Anterior cingulate cortex (tissue), 58 donors: ENCODE results near the gene PPP6R3.
A peak's percentile ranks its signal among the peaks of the same experiment; 100 is the strongest.
"Not testable (repeated sequence)": the region's sequence is repeated elsewhere in the genome, so short reads cannot be mapped to it uniquely, and the experiment has no call there.

ENCODE experiments used
- DNase-seq, 58 donors: peaks; one replicate each; lab custom pipeline; 2025; lab: John Stamatoyannopoulos, UW

The PPP6R3 gene

DNA sequence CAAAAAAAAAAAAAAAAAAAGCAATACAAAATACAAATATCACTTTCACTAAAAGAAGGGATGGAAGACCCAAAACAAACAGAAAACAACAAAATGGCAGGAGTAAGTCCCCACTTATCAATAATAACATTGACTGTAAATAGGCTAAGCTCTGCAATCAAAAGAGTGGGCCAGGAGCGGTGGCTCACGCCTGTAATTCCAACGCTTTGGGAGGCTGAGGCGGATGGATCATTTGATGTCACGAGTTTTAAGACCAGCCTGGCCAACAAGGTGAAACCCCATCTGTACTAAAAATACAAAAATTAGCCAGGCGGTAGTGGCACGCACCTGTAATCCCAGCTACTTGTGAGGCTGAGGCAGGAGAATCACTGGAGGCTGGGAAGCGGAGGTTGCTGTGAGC is 9.8 kb upstream of the PPP6R3 start:
- DNase-seq, result no peak

DNA sequence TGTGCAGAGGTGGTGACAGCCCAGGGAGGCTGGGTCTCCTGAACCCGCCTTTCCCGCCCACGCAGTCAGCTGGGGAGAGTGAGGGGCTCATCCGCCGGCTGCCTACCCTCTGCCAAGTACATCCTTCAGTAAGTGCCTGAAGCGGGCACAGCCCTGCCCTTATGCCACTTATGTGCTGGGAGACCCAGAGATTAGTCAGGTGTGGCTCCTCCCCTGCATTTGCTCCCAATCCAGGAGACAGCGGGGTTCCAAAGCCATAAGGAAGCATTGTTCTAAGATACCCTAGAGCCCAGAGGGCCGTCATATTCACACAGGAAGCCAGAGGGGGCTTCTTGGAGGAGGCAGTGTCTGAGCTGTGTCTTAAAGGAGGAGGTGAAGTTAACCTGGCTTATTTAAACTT is 5.8 kb upstream of the PPP6R3 start:
- no peak for DNase-seq

DNA sequence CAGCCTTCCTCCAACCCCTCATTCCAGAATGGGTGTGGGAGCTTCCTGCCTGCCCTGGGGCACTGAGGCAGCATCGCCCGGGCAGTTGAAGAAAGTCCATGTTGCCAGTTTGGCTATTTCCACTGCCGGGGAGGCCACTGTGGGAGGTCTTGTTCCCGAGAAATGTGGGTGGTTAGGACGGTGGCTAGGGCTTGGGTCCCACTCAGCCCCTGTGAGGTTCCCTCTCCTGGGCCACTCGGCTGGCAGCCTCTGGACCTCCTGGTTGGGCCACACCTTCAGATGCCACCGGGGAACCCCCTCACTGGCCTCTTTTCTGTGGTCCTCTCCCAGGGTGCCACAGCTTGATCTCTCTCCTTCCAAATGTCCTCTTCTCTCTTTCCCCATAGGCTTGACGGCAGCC is 5.1 kb upstream of the PPP6R3 start:
- DNase-seq, result no peak

DNA sequence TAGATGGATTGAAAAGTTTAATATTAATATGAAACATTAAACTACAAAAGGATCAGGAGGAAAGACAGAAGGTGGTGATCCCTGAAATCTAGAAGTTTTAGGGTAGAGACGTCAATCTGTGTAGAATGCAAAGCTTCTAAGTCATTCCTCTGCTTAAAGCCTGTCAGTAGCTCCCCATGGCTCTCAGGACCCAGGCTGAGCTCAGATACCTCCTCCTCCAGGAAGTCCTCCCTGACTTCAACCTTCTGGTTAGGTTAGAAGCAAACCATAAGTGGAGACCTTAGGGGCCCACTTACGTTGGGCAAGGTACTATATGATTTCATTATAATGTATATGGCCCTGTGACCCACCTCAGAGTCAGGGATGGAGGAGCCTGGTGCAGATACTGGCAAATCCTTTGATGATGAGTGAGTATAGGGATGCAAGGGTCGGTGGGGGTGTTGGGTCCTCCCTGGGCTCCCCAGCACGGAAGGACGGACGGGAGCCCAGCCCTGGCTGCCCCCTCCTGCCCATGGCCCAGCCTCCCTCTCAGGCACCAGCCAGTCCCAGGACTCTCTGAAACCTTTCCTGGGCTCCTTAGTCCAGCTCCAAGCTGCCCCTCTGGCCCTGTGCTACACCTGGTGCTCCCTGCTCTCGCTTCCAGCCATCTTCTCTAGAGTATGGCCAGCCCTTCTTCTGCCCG is 3.2 kb upstream of the PPP6R3 start:
- DNase-seq, result no peak

DNA sequence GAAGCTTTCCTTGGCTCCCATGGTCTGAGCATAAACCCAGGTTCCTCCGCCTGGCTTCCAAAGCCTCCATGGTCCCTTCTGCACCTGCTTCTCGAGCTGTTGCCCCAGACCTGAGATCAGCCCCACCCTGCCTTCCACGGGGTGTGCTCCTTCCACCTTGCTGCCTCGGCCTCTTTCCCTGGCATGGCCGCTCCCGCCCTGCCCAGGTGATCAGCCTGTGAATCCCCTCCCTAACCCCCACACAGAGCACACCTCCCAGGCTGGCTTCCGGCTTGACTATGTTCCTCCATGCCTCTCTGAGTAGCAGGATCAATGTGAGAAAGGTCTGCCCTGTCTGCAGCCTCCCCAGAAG is 2.7 kb upstream of the PPP6R3 start:
- DNase-seq, result no peak

DNA sequence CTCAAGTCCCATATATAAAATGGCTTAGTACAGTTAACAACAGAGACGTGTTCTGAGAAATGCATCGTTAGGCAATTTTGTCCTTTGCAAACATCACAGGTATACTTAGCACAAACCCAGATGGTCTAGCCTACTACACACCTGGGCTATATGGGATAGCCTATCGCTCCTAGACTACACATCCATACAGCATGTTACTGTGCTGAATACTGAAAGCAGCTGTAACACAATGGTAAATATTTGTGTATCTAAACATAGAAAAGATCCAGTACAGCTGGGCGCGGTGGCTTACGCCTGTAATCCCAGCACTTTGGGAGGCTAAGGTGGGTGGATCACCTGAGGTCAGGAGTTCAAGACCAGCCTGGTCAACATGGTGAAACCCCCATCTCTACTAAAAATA is 2.2 kb upstream of the PPP6R3 start:
- not testable (repeated sequence) for DNase-seq

DNA sequence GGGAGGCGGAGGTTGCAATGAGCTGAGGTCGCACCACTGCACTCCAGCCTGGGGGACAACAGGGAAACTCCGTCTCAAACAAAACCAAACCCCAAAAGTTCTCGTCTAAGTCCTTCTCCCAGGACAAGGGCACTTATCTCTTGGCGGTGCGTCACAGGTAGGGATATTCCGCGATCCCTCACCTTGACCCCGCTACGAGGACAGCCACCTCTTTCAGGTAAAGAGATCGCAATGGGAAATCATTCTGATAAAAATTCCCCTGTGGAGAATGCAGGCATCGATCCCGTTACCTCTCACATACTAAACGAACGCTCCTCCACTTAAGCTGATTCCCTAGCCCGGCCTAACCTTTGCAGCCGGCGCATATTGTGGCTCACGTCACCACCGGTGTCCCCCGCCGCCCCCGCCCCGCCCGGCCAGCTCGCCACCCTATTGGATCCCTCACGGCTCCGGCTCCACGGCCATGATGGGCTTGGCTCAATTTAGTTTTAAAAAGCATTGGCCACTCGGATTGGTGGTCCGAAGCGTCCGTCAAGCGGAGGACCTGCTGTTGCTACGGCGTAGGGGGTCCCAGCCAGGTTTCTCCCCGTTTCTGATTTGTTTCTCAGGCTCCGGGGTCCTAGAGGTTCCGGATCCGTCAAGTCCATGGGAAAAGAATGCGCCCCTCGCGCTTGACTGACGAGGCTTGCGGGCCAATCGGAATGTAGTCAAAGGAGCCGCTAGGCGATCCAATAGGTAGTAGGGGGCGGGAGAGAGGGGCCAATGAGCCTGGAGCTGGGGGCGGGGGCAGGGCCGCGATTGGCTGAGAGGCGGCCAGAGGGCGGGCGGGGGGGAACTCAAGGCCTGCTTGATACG is 439 bp upstream of the PPP6R3 start:
- peak; percentile 86 to 100 (median 98) for DNase-seq

DNA sequence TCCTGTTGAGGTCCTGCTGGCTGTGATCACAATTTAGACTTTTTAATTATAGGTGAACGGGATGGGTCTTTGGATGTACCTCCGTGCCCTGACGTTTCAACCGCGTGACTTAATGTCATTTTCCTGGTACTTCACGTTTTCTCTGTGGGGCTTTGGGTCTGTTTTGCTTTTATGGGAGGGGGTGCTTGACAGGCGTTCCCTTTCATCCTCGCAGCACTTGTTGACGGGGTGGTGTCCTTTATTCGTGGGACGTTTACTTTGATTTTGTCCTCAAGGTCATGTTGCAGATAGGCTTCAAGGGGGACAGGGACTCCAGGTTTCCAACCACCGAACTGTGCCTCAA is 994 bp downstream of the PPP6R3 start:
- DNase-seq, result no peak

DNA sequence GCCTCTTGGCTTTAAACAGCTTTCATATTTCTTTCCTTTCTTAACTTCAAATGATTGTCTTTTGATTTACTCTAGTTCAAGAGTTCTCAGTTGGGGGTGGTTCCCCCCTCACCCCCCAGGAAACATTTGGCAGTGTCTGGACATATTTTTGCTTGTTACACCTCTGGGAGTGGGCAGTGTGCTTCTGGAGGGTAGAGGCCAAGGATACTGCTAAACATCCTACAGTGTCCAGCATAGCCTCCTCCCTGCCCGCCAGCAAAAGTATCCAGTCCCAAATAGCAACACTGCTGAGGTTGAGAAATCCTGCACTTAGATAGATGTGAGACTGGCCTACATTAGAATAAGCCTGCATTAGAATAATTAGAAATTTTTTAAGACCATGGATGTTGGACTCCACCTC is 3.2 kb downstream of the PPP6R3 start:
- DNase-seq, result no peak

DNA sequence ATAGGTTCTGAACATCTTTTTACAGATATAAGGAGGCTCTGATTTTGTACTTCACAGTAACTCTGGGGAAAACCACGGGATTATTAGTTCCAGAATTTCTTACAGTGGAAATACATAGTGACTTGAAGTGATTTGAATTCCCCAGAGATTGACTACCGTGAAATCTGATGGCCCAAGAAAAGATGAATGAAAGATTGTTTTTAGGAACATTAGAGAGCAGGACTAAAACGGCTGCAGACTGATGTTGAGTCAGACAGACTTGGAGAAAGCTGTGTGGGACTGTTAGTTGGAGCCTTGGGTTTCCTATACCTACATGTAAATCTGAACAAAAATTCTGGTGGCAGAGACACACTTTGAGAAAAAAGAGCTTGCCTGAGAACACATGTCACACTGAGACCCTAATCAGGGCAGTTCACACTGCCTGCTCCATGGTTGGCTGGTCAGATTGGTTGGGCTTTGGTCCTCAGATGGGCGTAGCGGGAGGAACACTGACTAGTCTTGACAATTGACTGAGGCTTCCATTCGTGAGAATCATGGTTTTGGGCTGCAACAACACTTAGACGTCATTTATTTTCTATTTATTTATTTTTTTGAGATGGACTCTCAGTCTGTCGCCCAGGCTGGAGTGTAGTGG is 6.8 kb downstream of the PPP6R3 start:
- DNase-seq, result no peak

DNA sequence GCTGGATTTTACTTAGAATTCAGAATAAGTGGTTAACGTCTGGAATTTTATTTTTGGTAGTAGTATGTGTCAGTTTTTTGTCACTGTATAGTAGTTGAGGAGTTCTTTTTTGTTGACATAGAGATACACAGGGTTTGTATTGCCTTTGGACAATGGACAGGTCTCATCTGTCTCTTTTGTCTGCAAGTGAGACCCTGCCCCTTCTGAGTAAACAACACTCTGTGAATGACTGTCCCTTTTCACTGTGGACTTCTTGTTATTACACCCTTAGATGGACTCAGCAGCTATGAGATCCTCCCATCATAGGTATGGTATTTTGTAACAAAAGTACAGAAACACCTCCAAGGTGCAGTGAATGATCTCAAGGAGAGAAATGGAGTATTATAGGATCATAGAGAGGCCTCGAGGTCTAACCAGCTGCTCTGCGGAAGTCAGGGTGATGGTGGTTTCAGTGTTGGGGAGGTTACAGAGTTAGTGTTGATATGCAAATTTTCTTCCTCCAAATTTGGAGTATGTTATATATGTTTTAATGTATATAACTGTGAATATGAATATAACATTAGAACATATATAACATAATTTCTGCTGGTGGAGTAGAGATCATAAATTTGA is 7.8 kb downstream of the PPP6R3 start:
- no peak for DNase-seq

DNA sequence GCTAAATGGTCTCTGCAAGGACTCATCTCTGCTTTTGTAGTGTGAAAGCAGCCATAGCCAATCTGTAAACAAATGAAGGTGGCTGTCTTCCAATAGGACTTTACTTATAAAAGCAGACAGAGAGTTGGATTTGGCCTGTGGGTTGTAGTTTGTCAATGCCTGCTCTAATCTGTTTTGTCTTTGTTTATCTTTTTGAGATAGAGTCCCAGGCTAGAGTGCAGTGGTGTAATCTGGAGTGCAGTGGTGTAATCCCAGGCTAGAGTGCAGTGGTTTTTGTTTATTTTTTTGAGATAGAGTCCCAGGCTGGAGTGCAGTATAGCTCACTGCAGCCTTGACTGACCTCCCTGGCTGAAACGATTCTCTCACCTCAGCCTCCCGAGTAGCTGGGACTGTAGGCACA is 8.6 kb downstream of the PPP6R3 start:
- no peak for DNase-seq

DNA sequence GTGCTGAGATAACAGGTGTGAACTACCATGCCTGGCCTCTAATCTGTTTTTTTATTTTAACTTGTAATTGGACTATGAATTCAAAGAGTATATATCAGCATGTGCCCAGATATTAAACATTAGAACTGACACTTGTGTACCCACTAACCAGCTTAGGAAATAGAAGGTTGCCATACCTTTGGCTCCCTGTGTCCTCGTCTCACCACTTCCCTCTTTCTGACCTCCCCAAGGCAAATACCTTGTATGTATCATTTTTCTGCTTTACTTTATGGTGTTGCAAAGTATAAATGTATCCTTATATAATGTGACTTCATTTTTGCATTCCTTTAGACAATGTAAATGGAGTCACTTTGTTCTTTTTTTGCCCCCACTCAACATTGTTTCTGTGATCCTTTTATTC is 9.1 kb downstream of the PPP6R3 start:
- no peak for DNase-seq

DNA sequence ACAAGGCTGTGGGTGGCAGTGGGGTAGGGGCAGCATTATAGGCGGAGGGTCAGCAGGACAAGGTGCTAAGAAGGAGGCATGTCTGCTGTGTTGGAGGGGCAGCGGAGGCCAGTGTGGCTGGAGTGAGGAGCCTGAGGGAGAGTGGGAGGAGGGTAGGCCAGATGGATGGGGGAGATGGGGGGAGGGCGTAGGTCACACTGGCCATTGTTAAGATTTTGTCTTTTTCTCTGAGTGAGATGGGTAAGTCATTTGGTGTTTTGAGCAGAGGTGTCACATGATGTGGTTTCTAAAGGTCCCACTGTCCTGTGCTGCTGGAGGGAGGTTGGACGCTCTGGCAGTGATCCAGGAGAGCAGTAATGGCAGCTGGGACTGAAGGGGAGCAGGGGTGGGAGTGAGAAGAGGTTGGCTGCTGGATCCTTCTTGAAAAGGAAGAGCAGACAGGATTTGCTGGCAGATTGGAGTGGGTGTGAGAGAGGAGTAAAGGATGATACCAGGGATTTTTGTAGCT is 9.8 kb downstream of the PPP6R3 start:
- DNase-seq, result peak in 18 of 58 donors; percentile 14 to 72 (median 38)

DNA sequence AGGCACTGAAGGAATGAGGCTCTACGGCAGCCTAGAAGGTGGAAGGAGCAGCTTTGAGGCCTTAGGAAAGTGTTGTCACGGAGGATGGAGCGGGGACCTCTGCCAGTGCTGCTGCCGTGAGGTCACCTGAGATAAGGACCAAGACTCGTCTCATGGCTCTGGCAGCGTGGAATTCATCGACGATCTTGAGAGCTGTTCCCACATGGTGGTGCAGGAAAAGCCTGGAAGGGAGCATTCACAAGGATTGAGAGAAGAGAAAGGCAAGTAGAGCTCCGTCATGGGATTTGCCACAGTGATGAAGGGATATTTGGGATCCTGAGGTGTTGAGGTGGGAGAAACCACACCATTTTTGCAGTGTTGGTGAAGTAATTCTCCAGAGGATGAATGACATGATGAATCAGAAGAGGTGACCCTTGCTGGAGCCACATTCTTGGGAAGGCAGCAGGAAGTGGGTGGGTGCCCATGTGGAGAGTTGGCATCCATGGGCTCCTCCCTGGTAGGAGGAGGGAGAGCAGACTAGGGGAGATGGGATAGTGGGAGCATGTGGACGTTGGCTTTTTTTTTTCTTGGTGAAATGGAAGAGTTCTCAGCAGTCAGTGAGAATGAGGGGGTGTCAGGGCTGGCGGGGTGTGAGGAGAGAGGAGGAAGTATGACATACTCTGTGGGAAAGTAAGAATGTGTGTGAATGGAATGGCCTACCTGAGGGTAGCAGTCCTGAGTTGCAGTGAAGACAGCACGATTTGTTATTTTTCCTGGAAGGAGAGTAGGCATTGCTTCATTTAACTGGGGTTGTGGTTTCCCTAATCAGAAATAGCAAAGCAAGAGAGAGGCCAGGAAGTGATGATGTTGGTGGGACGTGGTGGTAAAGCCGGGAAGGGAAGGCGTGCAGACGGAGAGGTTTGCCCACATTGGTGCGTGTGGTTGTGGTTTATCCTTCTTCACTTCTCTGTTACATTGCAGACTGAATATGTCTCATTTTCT is 11.1 kb downstream of the PPP6R3 start:
- DNase-seq, result peak in 7 of 58 donors; percentile 4 to 37 (median 24)

DNA sequence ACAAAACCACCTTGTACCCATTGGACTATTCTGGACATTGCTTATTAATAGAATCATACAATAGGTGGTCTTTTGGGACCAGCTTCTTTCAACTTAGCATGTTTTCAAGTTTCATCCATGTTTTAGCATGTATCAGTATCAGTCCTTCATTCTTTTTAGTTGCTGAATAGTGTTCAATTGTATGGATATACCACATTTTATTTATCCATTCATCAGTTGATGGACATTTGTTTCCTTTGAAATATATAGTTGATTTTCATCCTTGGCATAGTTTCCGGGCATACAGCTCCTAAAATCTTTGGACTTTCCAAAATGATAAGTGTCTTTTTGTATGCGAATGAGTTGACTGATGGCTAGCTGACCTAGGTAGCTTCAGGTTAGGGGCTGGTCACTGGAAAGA is 12.2 kb downstream of the PPP6R3 start:
- DNase-seq, result no peak

DNA sequence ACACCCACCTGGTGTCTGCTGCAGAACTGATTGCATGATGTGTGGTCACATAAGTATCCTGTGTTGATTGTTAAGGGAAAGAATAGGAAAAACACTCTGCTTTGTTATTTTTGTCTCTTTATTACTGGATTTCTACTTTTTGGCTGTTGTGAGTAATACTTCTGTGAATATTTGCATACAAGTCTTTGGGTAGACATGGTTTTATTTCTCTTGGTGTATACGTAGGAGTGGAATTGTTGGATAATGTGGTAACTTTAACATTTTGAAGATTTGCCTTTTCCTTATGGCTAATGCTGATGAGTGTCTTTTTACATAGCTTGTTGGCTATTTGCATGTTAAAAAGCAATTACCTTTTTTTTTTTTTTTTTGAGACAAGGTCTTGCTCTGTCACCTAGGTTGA is 13.1 kb downstream of the PPP6R3 start:
- no peak for DNase-seq

DNA sequence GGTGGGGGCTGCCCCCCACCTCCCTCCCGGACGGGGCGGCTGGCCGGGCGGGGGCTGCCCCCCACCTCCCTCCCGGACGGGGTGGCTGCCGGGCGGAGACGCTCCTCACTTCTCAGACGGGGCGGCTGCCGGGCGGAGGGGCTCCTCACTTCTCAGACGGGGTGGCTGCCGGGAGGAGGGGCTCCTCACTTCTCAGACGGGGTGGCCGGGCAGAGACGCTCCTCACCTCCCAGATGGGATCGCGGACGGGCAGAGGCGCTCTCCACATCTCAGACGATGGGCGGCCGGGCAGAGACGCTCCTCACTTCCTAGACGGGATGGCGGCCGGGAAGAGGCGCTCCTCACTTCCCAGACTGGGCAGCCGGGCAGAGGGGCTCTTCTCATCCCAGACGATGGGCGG is 15.1 kb downstream of the PPP6R3 start:
- not testable (repeated sequence) for DNase-seq

DNA sequence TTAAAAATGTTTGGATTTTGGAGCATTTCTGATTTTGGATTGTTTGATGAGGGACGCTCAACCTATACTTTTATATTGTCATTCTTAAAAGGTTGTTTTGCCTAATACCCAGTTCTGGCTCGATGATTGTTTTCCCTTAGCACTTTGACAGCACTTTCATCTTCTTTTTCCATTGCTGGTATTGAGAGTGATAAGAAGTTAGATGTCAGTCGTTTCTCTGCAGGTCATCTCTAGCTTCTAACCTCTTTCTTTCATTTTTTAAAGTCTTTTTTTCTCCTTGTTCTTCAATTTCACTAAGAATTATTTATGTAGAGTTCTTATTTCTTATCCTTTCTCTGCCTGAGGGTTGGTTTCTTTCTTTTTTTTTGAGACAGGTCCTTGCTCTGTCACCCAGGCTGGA is 18.8 kb downstream of the PPP6R3 start:
- DNase-seq, result no peak

DNA sequence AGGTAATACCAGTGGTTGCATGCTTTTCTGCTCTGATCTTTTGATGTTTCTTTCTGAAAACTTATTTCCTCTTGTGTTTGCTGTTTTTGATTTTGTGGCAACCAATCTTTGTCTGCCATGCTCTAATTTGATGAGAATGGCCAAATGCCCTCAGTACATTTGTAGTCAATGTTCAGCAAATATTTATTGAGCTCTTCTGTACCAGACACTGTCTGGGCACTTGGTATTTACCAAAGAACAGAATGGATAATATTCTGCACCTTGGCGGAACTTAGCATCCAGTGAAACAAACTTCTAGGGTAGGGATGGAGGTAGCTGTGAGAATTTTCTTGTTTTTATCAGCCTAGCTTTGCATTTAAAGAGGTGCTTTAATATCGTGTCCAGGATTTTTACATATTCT is 19.6 kb downstream of the PPP6R3 start:
- no peak for DNase-seq
